ENCODE results near the gene RPL37. TPM values are rescaled to one million over a fixed set of nuclear protein-coding genes. Genes with fewer than 3 reads are reported as not detected.
A peak's percentile ranks its signal among the peaks of the same experiment; 100 is the strongest.

Gene RPL37
- total and polyA plus RNA-seq, 9 of the 15 experiments (the other 6 are each of a cell fraction or from before 2014, with no cell fraction given): 2,342 to 7,963 (median 4,091) TPM

DNA sequence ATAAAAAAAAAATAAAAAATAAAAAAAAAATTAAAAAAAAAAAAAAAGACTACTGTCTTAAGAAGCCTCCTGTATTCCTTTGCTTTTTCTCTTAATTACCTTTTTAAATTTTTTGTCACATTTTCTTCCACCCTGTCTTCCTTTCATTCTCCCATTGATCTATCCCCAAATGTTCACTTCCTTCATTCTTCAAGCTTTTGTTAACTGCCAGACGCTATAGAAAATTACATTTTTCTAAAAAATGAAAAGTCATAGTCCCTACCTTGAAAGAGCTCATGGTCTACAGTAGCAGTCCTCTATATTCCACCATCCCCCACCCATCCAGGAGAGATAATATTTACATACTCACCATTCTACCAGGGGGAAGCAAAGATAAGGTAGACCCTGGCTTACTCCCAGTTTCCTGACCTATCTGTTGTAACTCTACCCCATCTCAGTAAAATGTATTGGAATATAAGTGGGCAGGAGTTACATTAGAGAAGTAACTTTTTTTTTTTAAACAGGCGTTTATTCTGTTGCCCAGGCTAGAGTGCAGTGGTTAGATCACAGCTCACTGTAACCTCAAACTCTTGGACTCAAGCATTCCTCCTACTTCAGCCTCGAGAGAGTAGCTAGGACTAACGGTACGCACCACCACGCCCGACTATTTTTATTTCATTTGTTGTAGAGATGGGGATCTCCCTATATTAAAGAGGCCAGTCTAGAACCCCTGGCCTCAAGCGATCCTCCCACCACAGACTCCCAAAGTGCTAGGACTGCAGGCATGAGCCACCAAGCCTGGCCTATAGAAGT is 33.1 kb downstream of the RPL37 start (continued):
- TF ChIP-seq, protein P1, sequence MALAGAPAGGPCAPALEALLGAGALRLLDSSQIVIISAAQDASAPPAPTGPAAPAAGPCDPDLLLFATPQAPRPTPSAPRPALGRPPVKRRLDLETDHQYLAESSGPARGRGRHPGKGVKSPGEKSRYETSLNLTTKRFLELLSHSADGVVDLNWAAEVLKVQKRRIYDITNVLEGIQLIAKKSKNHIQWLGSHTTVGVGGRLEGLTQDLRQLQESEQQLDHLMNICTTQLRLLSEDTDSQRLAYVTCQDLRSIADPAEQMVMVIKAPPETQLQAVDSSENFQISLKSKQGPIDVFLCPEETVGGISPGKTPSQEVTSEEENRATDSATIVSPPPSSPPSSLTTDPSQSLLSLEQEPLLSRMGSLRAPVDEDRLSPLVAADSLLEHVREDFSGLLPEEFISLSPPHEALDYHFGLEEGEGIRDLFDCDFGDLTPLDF (CRISPR knock-in tag; IDR thresholded peaks at IDR 0.05): no peak
- TF ChIP-seq HNRNPUL1 (IDR thresholded peaks at IDR 0.05; ENCODE audit: low read length): no peak
- no peak for TF ChIP-seq STAT5B (CRISPR knock-in tag; IDR thresholded peaks at IDR 0.05)
- no peak for TF ChIP-seq SNRNP70 (optimal IDR thresholded peaks at IDR 0.05; ENCODE audit: low read depth, low read length)
- no peak for TF ChIP-seq SLC30A9 (CRISPR knock-in tag; IDR thresholded peaks at IDR 0.05)
- peak; percentile 71 for TF ChIP-seq ZBTB7A (IDR thresholded peaks at IDR 0.05; ENCODE audit: borderline replicate concordance, control insufficient read depth, low read depth, low read length)
- TF ChIP-seq NCOA6 (IDR thresholded peaks at IDR 0.05): peak; percentile 75
- 0 out of 2 replicates have a peak, but pooled peaks have one; percentile 63 for TF ChIP-seq HDAC2 (IDR thresholded peaks at IDR 0.05)
- peak; percentile 31; the same call in 1 of the 2 replicates for TF ChIP-seq TOE1 (IDR thresholded peaks at IDR 0.05; ENCODE audit: borderline replicate concordance)
- TF ChIP-seq TOE1 (CRISPR knock-in tag; IDR thresholded peaks at IDR 0.05; ENCODE audit: borderline replicate concordance, low read depth): no peak
- TF ChIP-seq CCAR2 (IDR thresholded peaks at IDR 0.05; ENCODE audit: low read depth, low read length): no peak
- TF ChIP-seq POLR3A (IDR thresholded peaks at IDR 0.05; ENCODE audit: borderline replicate concordance, extremely low read depth, insufficient read depth, insufficient read length): no peak
- TF ChIP-seq ELK1 (CRISPR knock-in tag; IDR thresholded peaks at IDR 0.05): no peak
- TF ChIP-seq, protein P2, sequence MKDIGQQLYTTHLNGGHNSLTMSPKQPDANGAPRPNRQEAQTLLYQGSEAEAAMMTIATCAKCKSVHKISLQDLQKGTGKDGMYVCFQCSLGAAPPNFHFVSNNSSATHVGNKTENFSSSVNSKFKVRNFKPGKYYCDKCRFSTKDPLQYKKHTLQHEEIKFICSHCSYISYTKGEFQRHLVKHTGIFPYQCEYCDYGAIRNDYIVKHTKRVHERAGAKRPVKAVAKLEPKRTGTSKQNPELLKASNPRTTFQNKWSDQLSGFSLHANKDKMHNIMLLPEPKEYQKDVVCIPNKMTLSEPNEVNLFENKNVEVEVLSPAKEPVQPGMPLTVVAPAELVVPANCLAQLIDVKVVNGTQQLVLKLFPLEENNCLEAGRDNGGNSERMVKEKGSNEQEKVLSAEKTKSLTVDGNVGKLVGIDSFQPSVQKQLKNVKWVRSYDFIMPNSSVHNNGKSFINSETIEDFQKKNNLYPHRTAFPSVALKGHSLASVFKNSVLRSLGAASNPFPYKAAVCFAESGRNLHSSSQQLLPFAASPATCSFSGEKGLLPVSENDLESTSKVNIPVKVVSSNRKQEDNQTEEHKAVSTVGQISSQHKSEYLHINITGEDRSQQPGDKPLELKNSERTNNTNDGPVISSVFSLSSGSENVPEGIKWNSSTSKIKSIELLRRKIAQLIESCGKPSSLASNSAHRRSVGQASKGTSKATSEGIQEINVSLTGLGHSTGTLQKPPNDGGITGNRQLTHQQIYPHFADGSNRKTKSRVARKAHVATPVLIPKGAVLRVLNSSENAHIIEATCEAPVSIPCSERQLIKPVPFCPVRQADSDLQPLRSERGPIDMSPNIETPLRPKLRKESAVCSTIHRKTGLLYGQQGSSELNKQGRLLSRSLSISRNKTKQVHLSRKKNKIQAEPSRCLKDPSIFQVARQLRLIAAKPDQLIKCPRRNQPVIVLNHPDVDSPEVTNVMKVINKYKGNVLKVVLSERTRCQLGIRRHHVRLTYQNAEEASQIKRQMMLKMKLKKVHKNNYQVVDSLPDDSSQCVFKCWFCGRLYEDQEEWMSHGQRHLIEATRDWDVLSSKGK (CRISPR knock-in tag; IDR thresholded peaks at IDR 0.05): no peak
- TF ChIP-seq THRB (CRISPR knock-in tag; conservative IDR thresholded peaks at IDR 0.05): no peak
- TF ChIP-seq, protein P3, sequence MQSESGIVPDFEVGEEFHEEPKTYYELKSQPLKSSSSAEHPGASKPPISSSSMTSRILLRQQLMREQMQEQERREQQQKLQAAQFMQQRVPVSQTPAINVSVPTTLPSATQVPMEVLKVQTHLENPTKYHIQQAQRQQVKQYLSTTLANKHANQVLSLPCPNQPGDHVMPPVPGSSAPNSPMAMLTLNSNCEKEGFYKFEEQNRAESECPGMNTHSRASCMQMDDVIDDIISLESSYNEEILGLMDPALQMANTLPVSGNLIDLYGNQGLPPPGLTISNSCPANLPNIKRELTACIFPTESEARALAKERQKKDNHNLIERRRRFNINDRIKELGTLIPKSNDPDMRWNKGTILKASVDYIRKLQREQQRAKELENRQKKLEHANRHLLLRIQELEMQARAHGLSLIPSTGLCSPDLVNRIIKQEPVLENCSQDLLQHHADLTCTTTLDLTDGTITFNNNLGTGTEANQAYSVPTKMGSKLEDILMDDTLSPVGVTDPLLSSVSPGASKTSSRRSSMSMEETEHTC (IDR thresholded peaks at IDR 0.05): no peak
- TF ChIP-seq MCM7 (IDR thresholded peaks at IDR 0.05): no peak
- no peak for TF ChIP-seq U2AF1 (optimal IDR thresholded peaks at IDR 0.05; ENCODE audit: low read depth, low read length)
- no peak for TF ChIP-seq MCM2 (IDR thresholded peaks at IDR 0.05; ENCODE audit: low read depth)
- TF ChIP-seq ZBTB17 (CRISPR knock-in tag; IDR thresholded peaks at IDR 0.05): no peak
